ENCODE data around the gene MDP1.

DNA sequence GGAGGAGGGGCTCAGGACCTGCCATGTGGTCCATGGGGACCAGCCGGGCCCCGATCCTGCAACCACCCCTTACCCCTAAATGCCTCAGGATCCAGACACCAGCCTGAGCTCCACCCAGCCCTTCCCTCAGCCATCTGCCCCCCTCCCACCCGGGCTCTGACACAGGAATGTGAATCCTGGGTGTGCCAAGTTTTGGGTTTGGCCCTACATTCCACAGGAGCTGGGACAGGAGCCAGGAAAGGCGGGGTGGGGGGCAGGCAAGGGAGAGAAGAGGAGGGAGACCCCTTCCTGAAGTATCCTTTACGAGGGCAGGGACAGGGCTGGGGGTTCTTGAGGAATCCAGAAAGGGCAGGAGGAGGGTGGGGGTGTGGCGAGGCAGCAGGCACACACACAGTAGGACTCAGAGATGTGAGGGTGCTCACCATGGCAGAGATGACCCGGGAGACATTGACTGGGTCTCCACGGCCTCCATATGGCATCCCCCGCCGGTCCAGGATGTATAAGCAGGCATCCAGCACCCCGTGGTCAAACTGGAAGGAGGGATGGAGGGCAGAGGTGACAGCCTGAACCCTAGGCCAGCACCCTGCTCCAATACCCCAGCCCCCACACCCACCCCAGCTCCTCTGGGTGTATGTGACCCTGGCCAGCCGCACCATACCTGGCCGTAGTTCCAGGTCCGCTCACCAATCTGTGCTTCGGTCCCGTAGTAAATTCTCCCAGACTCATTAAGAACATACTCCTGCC is 43.6 kb upstream of the MDP1 start:
- no peak for TF ChIP-seq BHLHE40 (IDR thresholded peaks at IDR 0.05; ENCODE audit: borderline replicate concordance)
- TF ChIP-seq SUZ12 (IDR thresholded peaks at IDR 0.05), result no peak
- TF ChIP-seq CTBP1 (IDR thresholded peaks at IDR 0.05; ENCODE audit: borderline replicate concordance), result no peak
- no peak for TF ChIP-seq HDGF (IDR thresholded peaks at IDR 0.05; ENCODE audit: borderline replicate concordance)
- TF ChIP-seq, protein P1, sequence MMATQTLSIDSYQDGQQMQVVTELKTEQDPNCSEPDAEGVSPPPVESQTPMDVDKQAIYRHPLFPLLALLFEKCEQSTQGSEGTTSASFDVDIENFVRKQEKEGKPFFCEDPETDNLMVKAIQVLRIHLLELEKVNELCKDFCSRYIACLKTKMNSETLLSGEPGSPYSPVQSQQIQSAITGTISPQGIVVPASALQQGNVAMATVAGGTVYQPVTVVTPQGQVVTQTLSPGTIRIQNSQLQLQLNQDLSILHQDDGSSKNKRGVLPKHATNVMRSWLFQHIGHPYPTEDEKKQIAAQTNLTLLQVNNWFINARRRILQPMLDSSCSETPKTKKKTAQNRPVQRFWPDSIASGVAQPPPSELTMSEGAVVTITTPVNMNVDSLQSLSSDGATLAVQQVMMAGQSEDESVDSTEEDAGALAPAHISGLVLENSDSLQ (IDR thresholded peaks at IDR 0.05), result no peak
- no peak for TF ChIP-seq L3MBTL2 (conservative IDR thresholded peaks at IDR 0.05)
- TF ChIP-seq FOXM1 (IDR thresholded peaks at IDR 0.05; ENCODE audit: borderline replicate concordance), result no peak
- TF ChIP-seq FOXK2 (IDR thresholded peaks at IDR 0.05), result no peak
- no peak for TF ChIP-seq ARNT (IDR thresholded peaks at IDR 0.05)
- no peak for TF ChIP-seq NFRKB (IDR thresholded peaks at IDR 0.05)
- TF ChIP-seq SP1 (IDR thresholded peaks at IDR 0.05), result no peak
- TF ChIP-seq FOXA1 (IDR thresholded peaks at IDR 0.05), result no peak
- TF ChIP-seq ELF4 (IDR thresholded peaks at IDR 0.05), result no peak
- TF ChIP-seq TARDBP (IDR thresholded peaks at IDR 0.05), result no peak

All from HEK293T (cell line).